ENCODE results near the gene MUC2.

- no peak for TF ChIP-seq POLR2A (IDR thresholded peaks at IDR 0.05; ENCODE audit: extremely low read depth, insufficient read length)
- no peak for TF ChIP-seq CTCF (IDR thresholded peaks at IDR 0.05; ENCODE audit: low read depth, low read length)
- TF ChIP-seq MAX (IDR thresholded peaks at IDR 0.05; ENCODE audit: low read depth, low read length) = no peak
- TF ChIP-seq MYC (IDR thresholded peaks at IDR 0.05; ENCODE audit: low read depth, low read length) = no peak
These were observed 8.3 kb downstream of the MUC2 start for GRCh38 chr11:1082728-1083620.
